NCI-H2081 treated with DMSO at 0.1 percent for 48 hours (cell line): ENCODE measurements around the gene TGFBI.

Experiments
- DNase-seq: peaks from one replicate; lab custom pipeline; 2025; lab: John Stamatoyannopoulos, UW

The TGFBI gene

DNA sequence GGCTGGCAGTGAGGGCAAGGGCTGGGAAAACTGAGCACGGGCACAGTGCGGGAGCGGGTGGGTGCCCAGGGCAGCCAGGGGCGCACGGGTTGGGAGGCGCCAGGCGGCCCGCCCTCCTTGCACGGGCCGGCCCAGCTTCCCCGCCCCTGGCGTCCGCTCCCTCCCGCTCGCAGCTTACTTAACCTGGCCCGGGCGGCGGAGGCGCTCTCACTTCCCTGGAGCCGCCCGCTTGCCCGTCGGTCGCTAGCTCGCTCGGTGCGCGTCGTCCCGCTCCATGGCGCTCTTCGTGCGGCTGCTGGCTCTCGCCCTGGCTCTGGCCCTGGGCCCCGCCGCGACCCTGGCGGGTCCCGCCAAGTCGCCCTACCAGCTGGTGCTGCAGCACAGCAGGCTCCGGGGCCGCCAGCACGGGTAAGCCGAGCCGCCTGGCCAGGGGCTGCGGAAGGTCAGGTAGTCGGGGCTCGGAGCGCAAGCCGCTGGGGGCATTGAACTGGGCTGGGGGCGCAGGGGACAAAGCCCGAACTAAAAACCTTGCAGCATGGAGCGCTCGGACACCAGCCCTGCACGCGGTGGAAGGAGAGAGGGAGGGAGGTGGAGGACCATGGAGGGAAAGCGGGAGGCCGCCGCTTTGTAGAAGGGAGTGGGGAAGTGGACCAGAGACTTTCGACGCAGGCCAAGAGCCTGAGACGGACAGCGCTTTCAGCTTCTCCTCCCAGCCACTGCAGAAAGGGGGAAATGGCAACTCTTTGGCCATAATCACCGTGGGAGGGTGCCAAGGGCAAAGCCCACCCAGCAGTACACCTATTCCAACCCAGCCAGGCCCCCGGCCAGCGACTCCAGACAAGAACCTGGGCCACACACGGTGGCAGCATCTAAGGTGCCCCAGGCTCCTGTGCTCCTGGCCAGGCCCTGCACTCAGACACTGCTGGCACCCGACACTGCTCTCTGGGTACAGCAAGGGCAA is at the start of gene TGFBI:
TSS of gene TGFBI (plus strand) at position 207 of the 961 bp plus-strand sequence. CDS start at position 275, 68 bp downstream.
- DNase-seq: no peak

DNA sequence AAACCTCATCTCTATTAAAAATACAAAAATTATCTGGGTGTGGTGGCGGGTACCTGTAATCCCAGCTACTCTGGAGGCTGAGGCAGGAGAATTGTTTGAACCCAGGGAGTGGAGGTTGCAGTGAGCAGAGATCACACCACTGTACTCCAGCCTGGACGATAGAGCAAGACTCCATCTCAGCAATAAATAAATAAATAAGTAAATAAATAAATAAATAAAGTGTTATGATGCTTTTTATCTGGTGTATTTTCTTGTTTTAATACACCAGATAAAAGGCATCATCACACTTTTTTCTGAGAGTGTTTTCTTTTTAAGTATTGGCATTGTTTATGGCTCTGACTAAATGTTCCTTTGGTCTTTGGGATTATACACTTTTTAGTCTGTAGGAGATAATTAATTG is 49.8 kb upstream of the TGFBI start:
- no peak for DNase-seq

DNA sequence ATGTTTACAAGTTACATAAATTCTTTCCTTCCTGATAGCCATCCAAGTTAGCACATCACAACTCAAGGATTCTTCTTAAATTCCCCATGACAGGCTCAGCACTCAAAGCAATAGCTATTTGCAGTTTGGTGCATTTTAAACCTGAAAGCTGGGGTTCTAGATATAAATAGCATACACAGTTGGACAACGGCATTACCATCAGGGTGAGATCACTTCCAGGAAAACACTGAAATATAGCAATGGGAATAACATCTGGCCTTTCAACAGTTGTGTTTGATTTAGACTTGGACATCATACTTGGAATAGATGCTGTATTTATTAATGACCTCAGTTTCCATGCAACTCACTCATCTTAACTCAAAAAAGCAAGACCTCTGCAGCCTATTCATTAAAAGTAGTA is 49.3 kb upstream of the TGFBI start:
- DNase-seq: no peak

DNA sequence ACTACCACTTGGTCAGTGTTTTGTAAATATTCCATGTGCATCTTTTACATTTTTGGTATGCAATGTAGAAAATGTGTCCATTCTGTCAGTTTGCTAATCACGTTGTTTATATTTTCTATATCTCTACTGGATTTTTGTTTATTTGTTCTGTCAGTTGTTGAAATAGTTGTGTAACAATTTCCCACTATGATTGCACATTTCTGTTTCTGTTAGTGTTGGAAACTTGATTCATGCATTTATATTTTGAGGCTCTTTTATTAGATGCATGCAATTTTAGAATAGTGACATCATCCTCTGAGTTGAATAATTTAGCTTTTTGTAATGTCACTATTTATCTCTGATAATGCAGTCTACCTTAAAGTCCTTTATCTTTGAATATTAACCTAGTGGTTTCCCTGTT is 48.2 kb upstream of the TGFBI start:
- no peak for DNase-seq

DNA sequence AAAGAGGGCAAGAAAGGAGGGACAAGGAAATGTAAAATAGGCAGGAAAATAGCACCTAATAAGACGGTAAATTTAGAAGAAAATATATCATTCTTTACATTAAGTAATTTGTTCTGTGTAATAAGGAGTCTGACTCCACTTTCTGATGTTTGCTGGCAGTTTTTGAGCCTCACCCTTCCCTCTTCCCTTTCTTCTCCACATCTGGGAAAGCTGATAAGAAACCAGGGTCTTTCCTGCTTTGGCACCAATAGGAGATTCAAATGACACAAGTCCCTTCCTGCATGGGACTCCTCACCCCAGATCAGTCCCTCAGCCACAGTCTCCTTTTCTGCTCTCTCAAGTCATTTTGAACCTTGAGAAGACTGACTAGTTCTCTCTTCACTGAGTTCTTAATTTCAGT is 42.8 kb upstream of the TGFBI start:
- DNase-seq: no peak

DNA sequence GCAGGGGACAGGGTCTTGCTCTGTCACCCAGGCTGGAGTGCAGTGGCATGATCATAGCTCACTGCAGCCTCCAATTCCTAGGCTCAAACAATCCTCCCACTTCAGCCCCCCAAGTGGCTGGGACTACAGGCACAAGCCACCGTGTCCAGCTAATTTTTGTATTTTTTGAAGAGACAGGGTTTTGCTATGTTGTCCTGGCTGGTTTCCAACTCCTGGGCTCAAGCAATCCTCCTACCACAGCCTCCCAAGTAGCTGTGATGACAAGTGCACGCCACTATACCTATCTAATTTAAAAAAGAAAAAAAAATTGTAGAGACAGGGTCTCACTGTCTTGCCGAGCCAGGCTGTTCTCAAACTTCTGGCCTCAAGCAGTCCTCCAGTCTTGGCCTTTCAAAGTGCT is 42.4 kb upstream of the TGFBI start:
- DNase-seq: no peak

DNA sequence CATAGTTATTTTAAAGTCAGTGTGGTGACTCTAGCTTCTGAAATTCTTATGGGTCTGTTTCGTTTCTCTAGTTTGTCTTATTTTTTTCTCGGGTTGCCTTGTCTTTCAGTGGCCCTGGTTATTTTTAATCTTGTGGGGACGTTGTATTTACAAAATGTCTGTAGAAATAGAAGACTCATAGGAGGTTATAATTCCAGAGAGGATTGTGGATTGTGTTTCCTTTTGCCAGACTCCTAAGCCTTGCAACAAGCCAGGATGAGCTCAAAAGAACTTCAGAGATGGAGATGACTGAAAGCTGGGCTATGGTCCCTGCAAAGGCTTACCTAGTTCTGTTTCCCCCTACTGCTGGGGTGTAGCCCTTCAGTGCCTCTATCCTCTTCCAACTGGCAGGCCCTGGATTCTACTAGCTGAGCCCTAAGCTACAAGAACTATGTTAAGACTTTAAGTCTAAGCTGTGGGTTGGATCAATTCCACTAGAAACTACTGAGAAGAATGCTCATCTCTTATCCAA is 41.8 kb upstream of the TGFBI start:
- no peak for DNase-seq

DNA sequence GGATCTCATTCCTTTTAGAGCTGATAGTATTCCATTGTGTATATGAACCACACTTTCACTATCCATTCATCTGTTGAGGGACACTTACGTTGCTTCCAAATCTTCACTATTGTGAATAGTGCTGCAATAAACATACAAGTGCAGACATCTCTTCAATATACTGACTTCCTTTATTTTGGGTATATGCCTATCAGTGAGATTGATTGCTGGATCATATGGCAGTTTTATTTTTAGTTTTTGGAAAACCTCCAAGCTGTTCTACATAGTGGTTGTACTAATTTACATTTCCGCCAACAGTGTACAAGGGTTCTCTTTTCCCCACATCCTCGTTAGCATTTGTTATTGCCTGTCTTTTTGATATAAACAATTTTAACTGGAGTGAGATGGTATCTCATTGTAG is 40.2 kb upstream of the TGFBI start:
- no peak for DNase-seq

DNA sequence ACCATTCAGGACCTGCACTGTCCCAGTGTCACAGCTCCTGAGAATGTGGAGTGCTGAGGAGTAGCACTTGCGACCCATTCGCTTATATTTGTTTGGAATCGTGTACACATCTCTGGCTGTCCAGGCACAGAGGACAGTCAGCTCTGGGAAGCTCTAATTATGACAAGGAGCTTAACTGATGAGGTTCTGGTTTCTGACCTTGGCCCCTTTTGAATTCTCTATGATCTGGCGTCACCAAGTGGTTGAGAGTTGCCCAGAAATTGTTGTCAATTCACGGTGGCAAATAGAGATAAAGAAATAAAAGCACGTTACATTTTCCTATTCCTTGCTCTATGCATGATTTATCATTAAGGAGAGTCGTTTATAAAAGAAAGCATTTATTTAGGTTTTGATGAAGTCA is 39.1 kb upstream of the TGFBI start:
- no peak for DNase-seq

DNA sequence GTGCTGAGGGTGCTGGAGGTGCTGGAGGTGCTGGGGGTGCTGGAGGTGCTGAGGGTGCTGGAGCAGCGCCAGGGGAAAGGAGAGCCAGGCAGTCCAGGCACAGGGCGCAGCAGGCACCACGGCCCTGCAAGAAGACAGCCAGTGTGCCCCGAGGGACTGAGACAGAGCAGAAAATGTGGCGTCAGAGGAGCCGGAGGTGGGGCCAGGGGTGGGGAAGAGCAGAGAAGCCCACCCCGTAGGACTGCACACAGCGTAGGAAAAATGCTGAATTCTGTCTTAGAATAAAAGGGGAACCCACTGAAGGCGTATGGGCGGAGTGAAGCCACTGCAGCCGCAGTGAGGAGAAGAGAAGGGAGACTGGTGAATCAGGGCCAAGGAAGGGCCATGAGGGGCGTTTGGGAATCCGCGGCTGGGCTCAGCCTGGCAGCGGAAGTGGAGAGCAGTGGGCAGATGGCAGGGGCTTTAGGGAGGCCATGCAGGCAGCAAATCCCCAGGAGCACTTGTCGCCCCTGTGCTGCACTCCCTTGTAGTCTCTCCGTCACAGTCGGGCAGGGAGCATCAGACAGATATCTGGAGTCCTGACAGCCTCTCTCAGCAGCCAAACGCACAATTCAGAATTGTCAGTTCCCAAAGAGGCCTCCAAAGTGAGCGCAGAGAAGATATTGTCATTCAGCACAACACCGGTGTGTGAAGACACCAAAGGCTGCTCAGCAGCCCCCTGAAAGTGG is 38.1 kb upstream of the TGFBI start:
- DNase-seq: no peak

DNA sequence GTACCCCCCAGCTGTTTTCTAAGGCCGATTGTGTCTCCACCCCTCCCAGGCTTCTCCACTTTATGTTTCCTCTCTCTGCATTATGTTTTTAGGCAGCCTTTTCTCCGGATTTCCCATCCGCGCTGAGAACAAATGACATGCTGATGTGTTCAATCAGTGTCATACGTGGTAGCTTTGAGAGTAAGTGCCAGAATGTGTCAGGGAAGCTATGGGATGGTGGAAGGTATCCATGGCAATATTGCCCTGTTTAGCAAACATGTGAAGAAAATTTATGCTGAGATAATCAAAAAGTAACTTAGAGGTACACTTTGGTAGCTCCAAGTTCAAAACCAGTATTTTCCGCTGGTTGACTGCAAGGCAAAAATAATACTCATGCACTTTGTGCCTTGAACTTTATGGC is 37.4 kb upstream of the TGFBI start:
- DNase-seq: no peak

DNA sequence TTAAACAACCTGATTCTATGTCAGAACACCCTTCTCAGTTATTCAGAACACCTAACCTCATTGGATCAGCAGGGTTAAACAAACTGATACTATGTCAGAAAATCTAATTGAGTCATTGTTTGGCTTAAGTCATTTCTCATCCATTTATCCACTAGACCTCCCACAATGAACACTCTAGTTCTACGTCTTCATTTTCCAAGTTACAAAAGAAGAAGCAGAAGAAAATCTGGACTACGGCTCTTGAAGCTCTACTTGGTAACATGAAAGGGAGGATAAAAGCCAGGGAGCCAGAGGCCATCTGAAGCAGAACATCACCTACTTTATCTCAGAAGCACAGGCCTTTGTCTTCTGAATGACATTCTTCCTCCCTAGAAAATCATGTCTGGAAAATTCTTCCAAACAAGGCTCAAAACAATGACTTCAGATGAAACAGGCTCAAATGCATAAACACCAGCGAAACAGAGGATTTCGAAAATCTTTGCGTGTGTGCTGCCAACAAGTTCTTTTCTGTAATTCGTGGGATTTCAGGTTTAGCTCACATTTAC is 35.4 kb upstream of the TGFBI start:
- no peak for DNase-seq

DNA sequence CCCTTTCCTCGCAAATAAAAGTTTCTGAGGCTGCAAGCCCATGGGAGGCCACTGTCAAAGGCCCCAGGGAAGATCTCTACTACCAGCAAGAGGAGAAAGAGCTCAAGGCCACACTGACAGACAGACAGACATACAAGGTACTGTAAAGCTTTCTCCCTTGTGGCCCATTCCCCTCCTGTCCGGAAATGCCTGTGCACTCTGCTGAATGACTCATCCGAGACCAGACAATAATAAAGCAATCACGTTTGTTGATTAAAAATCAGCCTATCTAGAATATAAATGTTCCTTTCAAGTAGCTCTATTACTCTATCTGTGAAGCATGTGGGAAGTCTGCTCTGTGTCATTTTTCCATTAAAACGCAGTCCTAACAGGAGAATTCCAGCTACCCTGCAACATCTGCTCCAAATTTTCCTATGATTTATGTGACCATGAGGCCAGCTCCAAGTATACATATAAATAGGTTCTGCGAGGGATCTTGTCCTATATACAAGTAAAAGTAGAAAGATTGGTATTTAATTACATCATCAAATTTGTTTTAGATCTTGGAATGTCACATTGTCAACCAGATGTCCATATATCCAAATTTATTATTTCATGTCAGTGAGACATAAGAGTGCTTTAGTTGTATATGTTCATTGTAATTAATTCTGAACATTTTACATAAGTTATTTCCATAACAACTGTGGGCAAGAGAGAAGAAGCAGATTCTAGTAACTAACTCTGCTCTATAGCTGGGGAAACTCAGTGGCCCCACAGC is 34.7 kb upstream of the TGFBI start:
- DNase-seq: no peak

DNA sequence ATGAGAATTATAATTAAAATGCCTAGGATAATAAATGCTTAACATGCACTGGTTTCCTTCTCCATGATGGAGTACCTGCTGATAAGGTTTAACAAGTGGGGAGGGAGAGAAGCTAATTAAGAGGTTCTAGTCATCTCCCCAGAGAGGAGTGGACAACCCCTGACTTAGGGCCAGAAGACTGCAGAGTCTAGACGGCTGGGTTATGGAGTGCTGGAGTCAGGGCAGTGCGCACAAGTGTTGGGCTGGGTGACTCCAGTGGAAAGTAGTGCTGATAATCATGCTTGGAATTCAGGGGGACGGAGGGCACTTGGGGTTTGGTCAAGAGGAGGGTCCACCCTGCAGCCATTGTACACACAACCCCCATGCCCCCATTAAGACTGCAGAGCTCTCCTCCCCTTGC is 32.8 kb upstream of the TGFBI start:
- no peak for DNase-seq

DNA sequence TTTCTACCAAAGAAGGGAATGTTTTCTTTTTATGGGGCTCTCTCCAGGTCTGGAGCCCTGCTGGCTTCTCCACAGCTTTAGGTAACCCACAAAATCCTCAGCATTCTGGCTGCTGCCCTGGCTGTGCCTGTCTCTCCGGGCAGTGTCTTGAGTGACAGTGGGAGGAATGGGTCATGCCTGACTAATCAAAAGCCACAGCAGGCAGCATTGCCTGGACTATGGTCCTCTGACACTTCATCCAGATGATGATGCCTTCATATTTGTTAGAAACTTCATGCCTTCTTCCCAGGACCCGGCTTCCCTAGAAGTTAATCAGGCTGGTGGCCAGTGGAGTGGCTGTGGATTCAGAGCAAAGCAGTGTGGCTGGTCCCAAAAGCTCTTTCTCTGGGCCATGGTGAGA is 32.2 kb upstream of the TGFBI start:
- DNase-seq: no peak

DNA sequence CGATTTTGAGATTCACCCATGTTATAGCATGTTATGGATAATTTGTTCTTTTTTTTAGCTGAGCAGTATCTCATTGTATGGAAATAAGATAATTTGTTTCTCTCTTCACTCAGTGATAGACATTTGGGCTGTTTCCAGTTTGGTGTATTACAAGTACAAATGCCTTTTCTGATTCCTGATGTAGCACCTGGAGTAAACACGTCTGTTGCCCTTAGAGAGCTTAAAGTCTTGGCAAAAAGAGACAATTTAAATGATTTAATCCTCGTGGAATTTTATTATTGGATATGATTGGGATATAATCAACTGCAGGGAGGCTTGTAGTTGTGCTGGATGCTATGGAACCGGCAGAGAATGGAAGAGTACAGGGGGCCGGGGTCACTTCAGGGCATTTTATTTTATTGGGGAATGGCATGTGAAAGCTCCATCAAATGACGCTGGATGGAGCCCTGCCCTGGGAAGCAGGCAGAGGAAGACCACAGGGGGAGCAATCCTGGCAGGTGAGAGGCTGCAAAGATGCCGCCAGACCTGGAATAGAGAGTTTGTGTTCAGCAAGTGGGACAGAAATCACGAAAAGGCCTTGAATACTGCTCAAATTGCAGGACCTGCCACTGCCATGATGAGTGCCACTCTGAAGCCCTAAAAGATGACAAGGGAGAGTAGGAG is 31.0 kb upstream of the TGFBI start:
- no peak for DNase-seq

DNA sequence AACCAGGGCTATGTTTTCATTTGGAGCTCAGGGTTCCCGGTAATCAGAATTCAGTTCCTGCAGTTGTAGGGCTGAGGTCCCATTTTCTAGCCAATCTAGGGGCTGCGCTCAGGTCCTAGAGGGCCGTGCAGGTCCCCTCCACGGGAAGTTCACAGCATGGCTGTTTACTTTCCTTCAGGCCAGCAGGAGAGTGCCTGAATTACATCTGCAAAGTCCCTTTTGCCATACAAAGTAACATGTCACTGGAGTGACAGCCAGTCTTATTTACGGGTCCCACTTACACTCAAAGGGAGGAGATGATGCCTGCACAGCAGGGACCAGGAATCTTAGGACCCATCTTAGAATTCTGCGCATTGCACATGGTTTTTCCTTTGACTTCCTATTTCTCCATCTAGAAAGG is 29.9 kb upstream of the TGFBI start:
- DNase-seq: no peak

DNA sequence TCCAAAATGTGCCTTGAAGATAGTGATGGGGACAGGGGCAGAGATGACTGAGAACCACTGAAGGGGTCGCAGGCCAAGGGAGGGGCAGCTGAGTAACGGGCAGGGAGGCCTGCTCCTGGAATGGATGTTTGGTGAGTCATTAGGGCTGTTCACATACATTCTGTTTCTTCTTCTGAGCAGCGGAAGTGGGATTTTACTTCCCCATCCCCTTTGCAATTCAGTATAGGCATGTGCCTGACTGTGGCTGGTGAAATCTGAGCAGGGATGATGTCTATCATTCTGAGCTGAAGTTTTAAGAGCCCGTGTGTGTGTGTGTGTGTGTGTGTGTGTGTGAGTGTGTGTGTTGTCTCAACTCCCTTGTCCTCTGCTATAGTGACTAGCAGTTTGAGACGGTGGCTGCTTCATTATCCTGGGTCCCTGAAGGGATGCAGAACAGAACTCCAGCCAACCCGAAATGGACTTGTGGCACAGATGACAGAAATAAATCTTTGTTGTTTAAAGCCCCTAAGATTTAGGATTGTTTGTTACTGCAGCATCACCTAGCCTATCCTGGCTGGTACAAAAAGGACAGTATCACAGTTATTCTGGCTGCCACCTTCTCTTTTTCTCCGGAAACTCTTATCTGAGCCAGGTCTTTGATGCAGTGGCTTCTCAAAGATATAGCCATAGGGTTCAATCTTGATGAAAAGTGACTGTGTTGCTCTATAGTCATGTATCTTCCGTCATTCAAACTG is 29.2 kb upstream of the TGFBI start:
- no peak for DNase-seq

DNA sequence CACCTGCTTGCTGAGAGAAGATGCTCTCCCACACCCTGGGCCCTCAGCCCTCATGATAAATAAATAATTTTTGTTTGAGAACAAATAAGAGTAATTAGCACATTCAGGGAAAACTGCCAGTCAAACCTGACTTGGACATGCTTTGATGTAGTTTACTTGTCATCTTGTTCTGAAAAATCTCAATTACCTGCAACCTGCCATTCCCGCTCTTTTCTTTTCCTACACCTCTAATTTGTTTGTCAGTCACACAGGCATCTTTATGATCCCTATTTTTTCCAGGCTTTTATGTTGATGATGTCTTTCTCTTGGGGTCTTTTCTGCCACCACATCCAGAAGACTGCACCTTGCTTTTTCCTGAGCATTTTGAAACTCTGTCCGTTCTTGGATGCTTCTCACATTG is 28.6 kb upstream of the TGFBI start:
- no peak for DNase-seq

DNA sequence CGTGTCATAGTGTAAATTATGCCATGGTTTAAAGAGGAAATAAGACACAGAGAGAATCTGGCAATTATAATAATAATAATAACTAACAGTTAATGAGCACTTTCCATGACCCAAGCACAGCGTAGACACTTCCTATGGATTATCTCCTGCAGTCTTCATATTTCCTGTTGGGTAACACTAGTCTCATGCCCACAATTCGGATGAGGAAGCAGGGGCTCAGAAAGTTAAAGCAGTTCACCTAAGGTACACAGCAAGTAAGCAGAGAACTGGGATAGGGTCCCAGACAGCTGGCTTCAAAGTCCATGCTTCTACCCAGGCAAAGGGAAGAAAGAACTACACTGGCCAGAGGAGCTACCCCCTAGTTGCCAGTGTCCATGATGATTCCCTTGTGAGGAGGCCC is 27.9 kb upstream of the TGFBI start:
- no peak for DNase-seq

DNA sequence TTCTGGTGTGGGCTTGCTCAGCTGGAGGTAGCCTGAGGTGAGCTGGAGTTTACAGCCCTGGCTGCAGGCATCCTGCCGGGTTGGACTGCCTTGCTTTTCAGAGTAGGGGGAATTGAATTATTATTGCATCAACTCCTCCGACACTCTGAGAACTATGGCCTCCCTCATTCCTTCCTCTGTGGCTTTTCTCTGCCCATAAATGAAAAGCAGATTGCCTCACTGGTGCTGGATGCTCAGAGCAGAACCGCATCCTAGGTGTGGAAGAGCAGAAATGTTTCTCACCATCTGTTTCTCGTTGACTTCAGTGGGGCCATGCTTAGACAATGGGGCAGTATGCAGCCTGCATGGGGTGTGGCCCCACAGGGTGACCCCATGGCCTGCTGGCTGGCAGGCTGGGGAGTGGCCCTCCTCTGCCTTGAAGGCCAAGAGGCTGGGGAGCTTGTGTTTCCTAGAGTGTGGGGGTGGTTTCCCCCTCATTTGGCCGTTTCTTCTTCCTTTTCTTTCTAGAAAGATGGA is 27.3 kb upstream of the TGFBI start:
- DNase-seq: no peak
